H9 (cell line): ENCODE data around the gene RFWD3. TPM values are rescaled to one million over a fixed set of nuclear protein-coding genes. Genes with fewer than 3 reads are reported as not detected.

Experiments used
- DNase-seq: peaks from one replicate; pipeline ENCODE4 v3.0.0-alpha.2; 2017
- H2AFZ ChIP-seq: one replicate; pipeline ENCODE4 v1.6.1; 2013; ENCODE audit warnings: mild to moderate bottlenecking, low read length, control low read depth, moderate library complexity
- H2AK5ac ChIP-seq: 2 replicates; pipeline ENCODE4 v1.6.1; 2013; ENCODE audit warnings: low read length, control low read depth, mixed read lengths; ENCODE audit not compliant: insufficient read length
- H2BK120ac ChIP-seq: one replicate; pipeline ENCODE4 v1.6.1; 2013; ENCODE audit warnings: low read depth, mild to moderate bottlenecking, low read length, control low read depth, inconsistent platforms; ENCODE audit not compliant: poor library complexity, severe bottlenecking
- H2BK12ac ChIP-seq: 2 replicates; pipeline ENCODE4 v1.6.1; 2013; ENCODE audit warnings: low read length, control low read depth, mixed read lengths, low read depth; ENCODE audit not compliant: insufficient read length
- H2BK15ac ChIP-seq: 2 replicates; pipeline ENCODE4 v1.6.1; 2013; ENCODE audit warnings: low read depth, low read length, control low read depth
- H2BK20ac ChIP-seq: one replicate; pipeline ENCODE4 v1.6.1; 2013; ENCODE audit warnings: low read depth, mild to moderate bottlenecking, low read length, control low read depth, inconsistent platforms; ENCODE audit not compliant: poor library complexity, severe bottlenecking
- H2BK5ac ChIP-seq: 2 replicates; pipeline ENCODE4 v1.6.1; 2013; ENCODE audit warnings: low read length, control low read depth, mixed read lengths; ENCODE audit not compliant: insufficient read length
- H3K14ac ChIP-seq: 2 replicates; pipeline ENCODE4 v1.6.1; 2013; ENCODE audit warnings: low read length, control low read depth; ENCODE audit not compliant: insufficient read depth
- H3K18ac ChIP-seq: 2 replicates; pipeline ENCODE4 v1.6.1; 2013; ENCODE audit warnings: low read depth, mild to moderate bottlenecking, mixed read lengths, low read length, control low read depth; ENCODE audit not compliant: insufficient read length
- H3K23ac ChIP-seq: 2 replicates; pipeline ENCODE4 v1.6.1; 2013; ENCODE audit warnings: low read length, control low read depth, mixed read lengths, low read depth; ENCODE audit not compliant: insufficient read length
- H3K23me2 ChIP-seq: 2 replicates; pipeline ENCODE4 v1.6.1; 2013; ENCODE audit warnings: low read depth, mild to moderate bottlenecking, mixed read lengths, low read length, control low read depth; ENCODE audit not compliant: insufficient read length, poor library complexity, severe bottlenecking
- H3K27ac ChIP-seq: 2 replicates; pipeline ENCODE4 v1.5.1; 2013; ENCODE audit warnings: low read length, control low read depth, mixed read lengths, low read depth; ENCODE audit not compliant: insufficient read length
- H3K27me3 ChIP-seq: 2 replicates; pipeline ENCODE4 v1.6.1; 2013; ENCODE audit warnings: low read length, control low read depth, inconsistent platforms; ENCODE audit not compliant: insufficient read depth
- H3K4ac ChIP-seq: 2 replicates; pipeline ENCODE4 v1.6.1; 2013; ENCODE audit warnings: low read depth, mild to moderate bottlenecking, control low read depth, inconsistent platforms, low read length, moderate library complexity
- H3K4me1 ChIP-seq: 2 replicates; pipeline ENCODE4 v1.6.1; 2013; ENCODE audit warnings: low read length, control low read depth, inconsistent platforms; ENCODE audit not compliant: insufficient read depth
- H3K4me2 ChIP-seq: 2 replicates; pipeline ENCODE4 v1.6.1; 2013; ENCODE audit warnings: low read length, control low read depth, mixed read lengths; ENCODE audit not compliant: insufficient read length, insufficient read depth
- H3K56ac ChIP-seq: 2 replicates; pipeline ENCODE4 v1.6.1; 2013; ENCODE audit warnings: low read depth, mild to moderate bottlenecking, mixed read lengths, low read length, control low read depth; ENCODE audit not compliant: insufficient read length
- H3K79me1 ChIP-seq: 2 replicates; pipeline ENCODE4 v1.6.1; 2013; ENCODE audit warnings: low read depth, mild to moderate bottlenecking, moderate library complexity, low read length, control low read depth, inconsistent platforms; ENCODE audit not compliant: insufficient read depth, poor library complexity, severe bottlenecking
- H3K79me2 ChIP-seq: 2 replicates; pipeline ENCODE4 v1.6.1; 2013; ENCODE audit warnings: low read length, control low read depth, inconsistent platforms; ENCODE audit not compliant: insufficient read depth
- H3K9ac ChIP-seq: 2 replicates; pipeline ENCODE4 v1.6.1; 2013; ENCODE audit warnings: low read length, control low read depth, mixed read lengths; ENCODE audit not compliant: insufficient read length; ENCODE audit errors: extremely low read depth
- H3K9me3 ChIP-seq: one replicate; pipeline ENCODE4 v1.6.1; 2013; ENCODE audit warnings: low read depth, low read length, inconsistent platforms; ENCODE audit not compliant: control insufficient read depth
- H3T11ph ChIP-seq: one replicate; pipeline ENCODE4 v1.6.1; 2013; ENCODE audit warnings: mild to moderate bottlenecking, low read length, control low read depth, inconsistent platforms
- H4K20me1 ChIP-seq: one replicate; pipeline ENCODE4 v1.6.1; 2013; ENCODE audit not compliant: control insufficient read depth, insufficient read length, insufficient read depth
- H4K5ac ChIP-seq: 2 replicates; pipeline ENCODE4 v1.6.1; 2013; ENCODE audit warnings: low read depth, mild to moderate bottlenecking, mixed read lengths, low read length, control low read depth; ENCODE audit not compliant: insufficient read length
- H4K8ac ChIP-seq: replicated peaks from 2 replicates; pipeline ENCODE4 v1.6.1; 2013; ENCODE audit warnings: low read length, control low read depth, mixed read lengths, low read depth; ENCODE audit not compliant: insufficient read length
- H4K91ac ChIP-seq: 2 replicates; pipeline ENCODE4 v1.6.1; 2013; ENCODE audit warnings: low read depth, mild to moderate bottlenecking, moderate library complexity, mixed read lengths, low read length, control low read depth; ENCODE audit not compliant: insufficient read length
- H3K27ac Mint-ChIP-seq, 3 experiments: 2 replicates in 2 of 3; 3 replicates in 1 of 3; pipeline ENCODE4 v1.8.0; 2020 to 2021; ENCODE audit warnings: mixed read lengths in 3 of 3, mild to moderate bottlenecking in 1 of 3, moderate library complexity in 1 of 3
- H3K27me3 Mint-ChIP-seq: 2 replicates; pipeline ENCODE4 v1.8.0; 2021; ENCODE audit warnings: low read depth, mild to moderate bottlenecking, moderate library complexity, mixed read lengths
- H3K36me3 Mint-ChIP-seq, 3 experiments: 2 replicates in 2 of 3; 3 replicates in 1 of 3; pipeline ENCODE4 v1.8.0; 2020 to 2021; ENCODE audit warnings: low read depth in 3 of 3, mixed read lengths in 3 of 3; ENCODE audit not compliant: insufficient read depth in 1 of 3
- H3K4me1 Mint-ChIP-seq, 2 experiments: 2 replicates each; pipeline ENCODE4 v1.8.0; 2020; ENCODE audit warnings: mixed read lengths in 2 of 2
- H3K4me3 Mint-ChIP-seq, 2 experiments: 2 replicates in 1 of 2; 3 replicates in 1 of 2; pipeline ENCODE4 v1.8.0; 2020 to 2021; ENCODE audit warnings: mild to moderate bottlenecking in 2 of 2, mixed read lengths in 2 of 2, moderate library complexity in 1 of 2
- H3K9me3 Mint-ChIP-seq, 2 experiments: 2 replicates in 1 of 2; 3 replicates in 1 of 2; pipeline ENCODE4 v1.8.0; 2020; ENCODE audit warnings: mild to moderate bottlenecking in 2 of 2, mixed read lengths in 2 of 2, moderate library complexity in 1 of 2
- WGBS: extraction: QIAGEN DNeasy Blood & Tissue Kit; methylation state at CpG from one replicate; pipeline ENCODE4 v1.1.7; 2013; ENCODE audit warnings: missing lambda C conversion rate, low lambda C conversion rate, mixed read lengths; ENCODE audit not compliant: insufficient read length; ENCODE audit errors: extremely low coverage; 5-methylcytosine and 5-hydroxymethylcytosine counted together
- total RNA-seq: library from RNA; stranded (reverse); gene quantifications from 2 replicates; pipeline ENCODE4 v1.2.1, GENCODE V29; 2021
- TF ChIP-seq, protein P1 (sequence below): fragments of 200-600 bp; sonication (generic); conservative IDR thresholded peaks from 3 replicates; pipeline ENCODE4 v1.8.0; 2021; ENCODE audit warnings: antibody characterized with exemption, mild to moderate bottlenecking

The RFWD3 gene
- total RNA-seq, 1 experiment from 2014 or later = 114 TPM

DNA sequence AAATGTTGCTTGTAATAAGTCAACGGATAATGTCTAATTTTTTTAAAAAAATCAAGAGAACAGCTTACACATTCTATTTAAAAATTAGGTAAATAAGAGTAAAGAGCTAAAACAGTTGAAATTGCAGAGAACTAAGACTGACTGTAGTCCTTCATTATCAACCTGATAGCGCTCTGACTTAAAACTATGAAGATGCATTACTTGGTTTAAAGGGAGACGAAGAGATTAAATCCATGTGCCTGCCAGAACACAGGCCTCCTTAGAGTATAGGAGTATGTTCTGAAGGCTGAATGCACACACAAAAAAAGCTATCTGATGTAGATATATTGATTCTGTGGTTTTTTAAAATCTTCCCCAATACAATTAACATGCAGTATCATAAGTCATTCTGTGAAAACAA lies 88.2 kb downstream of the RFWD3 start:
- Histone ChIP-seq H2AK5ac (no peak overlapping the region), H2BK12ac (no peak overlapping the region), H3K9me3 (no peaks in the 10 kb centered on the region), H2BK20ac (no peak overlapping the region), H3K79me1 (peaks cover 12% of the 10 kb centered on the region), H3K4me1 (no peaks in the 10 kb centered on the region), H4K91ac (no peak overlapping the region), H3T11ph (no peak overlapping the region), H2BK15ac (no peak overlapping the region), H3K4me2 (no peak overlapping the region), H3K79me2 (peaks cover 15% of the 10 kb centered on the region; the same call in 1 of the 2 replicates), H3K23me2 (no peaks in the 10 kb centered on the region), H3K27me3 (no peaks in the 10 kb centered on the region), H2BK120ac (no peak overlapping the region), H3K14ac (no peak overlapping the region), H3K56ac (no peak overlapping the region), H4K5ac (no peak overlapping the region), H4K20me1 (no peaks in the 10 kb centered on the region), H2AFZ (no peak overlapping the region), H2BK5ac (no peak overlapping the region), H3K18ac (no peak overlapping the region), H3K4ac (no peak overlapping the region), H3K23ac (no peak overlapping the region), H3K27ac (no peak overlapping the region), H3K9ac (no peak overlapping the region), H4K8ac (no peak overlapping the region)
- DNase-seq = no peak
- Mint-ChIP-seq H3K27me3 (no peaks in the 10 kb centered on the region), H3K9me3 (no peaks in the 10 kb centered on the region), H3K4me1 (peaks cover 6 to 9% of the 10 kb centered on the region in 2 experiments; a peak in 3 of 4 replicates), H3K36me3 (no peaks in the 10 kb centered on the region), H3K27ac (no peak overlapping the region), H3K4me3 (no peak overlapping the region)
- WGBS = no CpG with 5 or more reads among the region's 3 CpGs
- TF ChIP-seq, protein P1, sequence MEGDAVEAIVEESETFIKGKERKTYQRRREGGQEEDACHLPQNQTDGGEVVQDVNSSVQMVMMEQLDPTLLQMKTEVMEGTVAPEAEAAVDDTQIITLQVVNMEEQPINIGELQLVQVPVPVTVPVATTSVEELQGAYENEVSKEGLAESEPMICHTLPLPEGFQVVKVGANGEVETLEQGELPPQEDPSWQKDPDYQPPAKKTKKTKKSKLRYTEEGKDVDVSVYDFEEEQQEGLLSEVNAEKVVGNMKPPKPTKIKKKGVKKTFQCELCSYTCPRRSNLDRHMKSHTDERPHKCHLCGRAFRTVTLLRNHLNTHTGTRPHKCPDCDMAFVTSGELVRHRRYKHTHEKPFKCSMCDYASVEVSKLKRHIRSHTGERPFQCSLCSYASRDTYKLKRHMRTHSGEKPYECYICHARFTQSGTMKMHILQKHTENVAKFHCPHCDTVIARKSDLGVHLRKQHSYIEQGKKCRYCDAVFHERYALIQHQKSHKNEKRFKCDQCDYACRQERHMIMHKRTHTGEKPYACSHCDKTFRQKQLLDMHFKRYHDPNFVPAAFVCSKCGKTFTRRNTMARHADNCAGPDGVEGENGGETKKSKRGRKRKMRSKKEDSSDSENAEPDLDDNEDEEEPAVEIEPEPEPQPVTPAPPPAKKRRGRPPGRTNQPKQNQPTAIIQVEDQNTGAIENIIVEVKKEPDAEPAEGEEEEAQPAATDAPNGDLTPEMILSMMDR = no peak
